Mucosa of rectum (tissue), 2 donors: Measurements from ENCODE around the gene ITGA3.

Experiments
- H3K27ac ChIP-seq, 2 donors: one replicate each; pipeline ENCODE4 v1.7.0; 2013; ENCODE audit warnings: inconsistent platforms in 2 of 2, low read depth in 2 of 2, low read length in 2 of 2
- H3K27me3 ChIP-seq, 2 donors: one replicate each; pipeline ENCODE4 v1.7.0; 2013; ENCODE audit warnings: low read length in 2 of 2; ENCODE audit not compliant: control insufficient read depth in 2 of 2, insufficient read depth in 2 of 2
- H3K36me3 ChIP-seq, 2 donors: one replicate each; pipeline ENCODE4 v1.7.0; 2013; ENCODE audit warnings: low read length in 2 of 2; ENCODE audit not compliant: control insufficient read depth in 2 of 2, insufficient read depth in 2 of 2
- H3K4me1 ChIP-seq, 2 donors: one replicate each; pipeline ENCODE4 v1.7.0; 2013; ENCODE audit warnings: low read length in 2 of 2, mild to moderate bottlenecking in 1 of 2; ENCODE audit not compliant: control insufficient read depth in 2 of 2, insufficient read depth in 2 of 2
- H3K4me3 ChIP-seq, 2 donors: one replicate each; pipeline ENCODE4 v1.7.0; 2013; ENCODE audit warnings: low read length in 2 of 2
- H3K9ac ChIP-seq, 2 donors: one replicate each; pipeline ENCODE4 v1.7.0; 2013; ENCODE audit warnings: low read length in 2 of 2, low read depth in 1 of 2, mild to moderate bottlenecking in 1 of 2
- H3K9me3 ChIP-seq, 2 donors: one replicate each; pipeline ENCODE4 v1.7.0; 2013; ENCODE audit warnings: low read length in 2 of 2; ENCODE audit not compliant: control insufficient read depth in 2 of 2
- donor health status: healthy.
- donor health status: Normal muscosa, but diverticular disease.

The ITGA3 gene

GRCh38 chr17:50078430-50078829, 22.5 kb downstream of the ITGA3 start:
- peaks cover 58 to 59% of the 10 kb centered on the region in 2 donors for H3K36me3 ChIP-seq
- no peaks in the 10 kb centered on the region for H3K27me3 ChIP-seq
- peaks cover 6 to 12% of the 10 kb centered on the region in 2 donors for H3K4me1 ChIP-seq
- no peak overlapping the region for H3K27ac ChIP-seq
- H3K9me3 ChIP-seq, result no peaks in the 10 kb centered on the region
- H3K4me3 ChIP-seq, result no peak overlapping the region
- H3K9ac ChIP-seq, result no peak overlapping the region

GRCh38 chr17:50079334-50080095, 23.6 kb downstream of the ITGA3 start:
- H3K4me3 ChIP-seq, result no peak overlapping the region

GRCh38 chr17:50080096-50080480, 24.2 kb downstream of the ITGA3 start:
- H3K9me3 ChIP-seq, result no peaks in the 10 kb centered on the region
- H3K4me3 ChIP-seq, result no peak overlapping the region
- H3K36me3 ChIP-seq, result peaks cover 49 to 52% of the 10 kb centered on the region in 2 donors
- no peaks in the 10 kb centered on the region for H3K27me3 ChIP-seq
- H3K9ac ChIP-seq, result peak overlapping the region in 1 of 2 donors; percentile 41
- peak overlapping the region; percentile 45 to 59 for H3K27ac ChIP-seq
- H3K4me1 ChIP-seq, result peaks cover 6 to 12% of the 10 kb centered on the region in 2 donors

More at GRCh38 chr17:50079334-50080095, 23.6 kb downstream of the ITGA3 start:
- H3K4me1 ChIP-seq, result peaks cover 6 to 12% of the 10 kb centered on the region in 2 donors
- no peaks in the 10 kb centered on the region for H3K9me3 ChIP-seq
- no peaks in the 10 kb centered on the region for H3K27me3 ChIP-seq
- peak overlapping the region; percentile 45 to 59 for H3K27ac ChIP-seq
- peak overlapping the region in 1 of 2 donors; percentile 41 for H3K9ac ChIP-seq
- H3K36me3 ChIP-seq, result peaks cover 55% of the 10 kb centered on the region in 2 donors

- H3K27me3 ChIP-seq, result no peaks in the 10 kb centered on the region
- no peak overlapping the region for H3K27ac ChIP-seq
- H3K9ac ChIP-seq, result no peak overlapping the region
- peaks cover 6 to 12% of the 10 kb centered on the region in 2 donors for H3K4me1 ChIP-seq
- H3K9me3 ChIP-seq, result no peaks in the 10 kb centered on the region
- peaks cover 45% of the 10 kb centered on the region in 2 donors for H3K36me3 ChIP-seq
- no peak overlapping the region for H3K4me3 ChIP-seq
Measured at GRCh38 chr17:50080827-50081226, 24.9 kb downstream of the ITGA3 start.

- Histone ChIP-seq H3K27ac (no peak overlapping the region), H3K27me3 (no peaks in the 10 kb centered on the region), H3K4me1 (peaks cover 6 to 12% of the 10 kb centered on the region in 2 donors), H3K36me3 (peaks cover 40 to 45% of the 10 kb centered on the region in 2 donors), H3K4me3 (no peak overlapping the region), H3K9ac (no peak overlapping the region), H3K9me3 (no peaks in the 10 kb centered on the region)
Measured at GRCh38 chr17:50081757-50082156, 25.8 kb downstream of the ITGA3 start.

GRCh38 chr17:50087246-50087911, 31.5 kb downstream of the ITGA3 start:
- peaks cover 16 to 21% of the 10 kb centered on the region in 2 donors for H3K36me3 ChIP-seq
- H3K9ac ChIP-seq, result no peak overlapping the region
- no peaks in the 10 kb centered on the region for H3K9me3 ChIP-seq
- no peaks in the 10 kb centered on the region for H3K27me3 ChIP-seq
- no peaks in the 10 kb centered on the region for H3K4me1 ChIP-seq
- H3K27ac ChIP-seq, result no peak overlapping the region
- H3K4me3 ChIP-seq, result no peak overlapping the region

- H3K4me3 ChIP-seq, result no peak overlapping the region
- no peaks in the 10 kb centered on the region for H3K9me3 ChIP-seq
- peaks cover 14 to 21% of the 10 kb centered on the region in 2 donors for H3K36me3 ChIP-seq
- no peak overlapping the region for H3K9ac ChIP-seq
- no peak overlapping the region for H3K27ac ChIP-seq
- H3K4me1 ChIP-seq, result no peaks in the 10 kb centered on the region
- no peaks in the 10 kb centered on the region for H3K27me3 ChIP-seq
Measured at GRCh38 chr17:50087912-50088405, 32.0 kb downstream of the ITGA3 start.

- peaks cover 14 to 21% of the 10 kb centered on the region in 2 donors for H3K36me3 ChIP-seq
- H3K27ac ChIP-seq, result no peak overlapping the region
- no peaks in the 10 kb centered on the region for H3K27me3 ChIP-seq
- H3K4me1 ChIP-seq, result no peaks in the 10 kb centered on the region
- no peak overlapping the region for H3K9ac ChIP-seq
- no peak overlapping the region for H3K4me3 ChIP-seq
- no peaks in the 10 kb centered on the region for H3K9me3 ChIP-seq
Measured at GRCh38 chr17:50088952-50089825, 33.3 kb downstream of the ITGA3 start.

- H3K27ac ChIP-seq, result no peak overlapping the region
- no peaks in the 10 kb centered on the region for H3K9me3 ChIP-seq
- H3K4me3 ChIP-seq, result no peak overlapping the region
- no peaks in the 10 kb centered on the region for H3K27me3 ChIP-seq
- peaks cover 4 to 6% of the 10 kb centered on the region in 2 donors for H3K4me1 ChIP-seq
- H3K9ac ChIP-seq, result no peak overlapping the region
- peaks cover 14 to 21% of the 10 kb centered on the region in 2 donors for H3K36me3 ChIP-seq
Measured at GRCh38 chr17:50090071-50090470, 34.2 kb downstream of the ITGA3 start.
